Measurements from ENCODE around the gene METTL9.
"Not testable (repeated sequence)": the region's sequence is repeated elsewhere in the genome, so short reads cannot be mapped to it uniquely, and the experiment has no call there.

- TF ChIP-seq TOX (CRISPR knock-in tag; IDR thresholded peaks at IDR 0.05; ENCODE audit: borderline replicate concordance); RARB (CRISPR knock-in tag; IDR thresholded peaks at IDR 0.05): not testable (repeated sequence)
These were observed 32.7 kb downstream of the METTL9 start for GRCh38 chr16:21631951-21632575.

All from SK-N-SH treated with all-trans-retinoic acid at 6 μM for 48 hours (cell line).